ENCODE results near the gene AJM1.

The AJM1 gene

DNA sequence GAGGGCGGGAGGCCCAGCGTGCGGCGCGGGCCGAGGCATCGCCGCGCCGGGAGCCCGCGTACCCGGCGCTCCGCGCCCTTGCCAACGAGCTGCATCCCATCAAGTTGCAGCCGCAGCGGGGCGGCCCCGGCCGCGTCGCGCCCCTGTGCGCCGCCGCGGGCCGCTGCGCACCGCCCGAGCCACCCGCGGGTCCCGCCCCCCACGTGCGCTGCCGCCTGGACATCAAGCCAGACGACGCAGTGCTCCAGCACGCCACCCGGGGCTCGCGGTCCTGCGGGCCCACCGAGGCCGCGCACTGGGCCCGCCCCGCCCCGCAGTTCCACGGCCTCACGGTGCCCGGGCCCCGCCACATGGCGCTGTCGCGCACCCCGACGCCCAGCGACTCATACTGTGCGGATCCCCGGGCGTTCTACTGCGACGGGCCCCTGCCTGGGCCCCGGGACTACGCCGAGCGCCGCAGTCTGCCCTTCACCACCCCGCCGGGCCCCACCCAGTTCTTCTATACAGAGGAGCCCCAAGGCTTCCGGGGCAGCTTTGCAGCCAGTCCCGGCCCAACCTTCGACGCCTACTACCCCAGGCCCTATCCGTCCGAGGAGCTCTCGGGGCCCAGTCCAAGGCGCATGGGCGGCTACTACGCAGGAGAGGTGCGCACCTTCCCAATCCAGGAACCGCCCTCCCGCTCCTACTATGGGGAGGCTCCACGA, 2.6 kb downstream of the AJM1 start:
- DNase-seq (ENCODE audit: low read depth in 3 of 3) = no peak

DNA sequence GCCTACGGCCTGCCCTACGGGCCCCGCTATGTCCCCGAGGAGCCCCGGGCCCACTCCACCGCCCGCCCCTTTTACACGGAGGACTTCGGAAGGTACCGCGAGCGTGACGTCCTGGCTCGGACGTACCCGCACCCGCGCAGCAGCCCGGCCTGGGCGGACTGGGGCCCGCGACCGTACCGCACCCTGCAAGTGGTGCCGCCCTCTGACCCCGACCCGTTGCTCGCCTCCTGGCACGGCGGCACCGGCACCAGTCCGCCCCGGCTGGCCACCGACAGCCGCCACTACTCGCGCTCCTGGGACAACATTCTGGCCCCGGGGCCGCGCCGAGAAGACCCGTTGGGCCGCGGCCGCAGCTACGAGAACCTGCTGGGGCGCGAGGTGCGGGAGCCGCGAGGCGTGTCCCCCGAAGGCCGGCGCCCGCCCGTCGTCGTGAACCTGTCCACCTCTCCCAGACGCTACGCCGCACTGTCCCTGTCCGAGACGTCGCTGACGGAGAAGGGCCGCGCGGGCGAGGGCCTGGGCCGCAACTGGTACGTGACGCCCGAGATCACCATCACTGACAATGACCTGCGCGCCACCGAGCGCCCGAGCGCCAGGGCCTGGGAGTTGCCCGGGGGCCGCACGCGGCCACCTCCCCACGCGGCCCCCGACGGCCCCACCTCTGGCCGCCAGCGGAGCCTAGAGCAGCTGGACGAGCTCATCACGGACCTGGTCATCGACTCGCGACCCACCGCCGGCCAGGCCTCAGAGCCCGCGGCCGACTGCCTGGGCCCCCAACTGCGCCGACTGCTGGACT, 3.4 kb downstream of the AJM1 start:
- no peak for DNase-seq (ENCODE audit: low read depth in 3 of 3)

- DNase-seq (ENCODE audit: low read depth in 3 of 3) = peak in 2 of 3 experiments; percentile 20 to 38
These were observed 4.3 kb downstream of the AJM1 start for GRCh38 chr9:136846376-136847087.

GRCh38 chr9:136847088-136847825, 5.0 kb downstream of the AJM1 start:
- no peak for DNase-seq (ENCODE audit: low read depth in 3 of 3)

- peak in 2 of 3 experiments; percentile 47 to 51 for DNase-seq (ENCODE audit: low read depth in 3 of 3)
These were observed 5.6 kb downstream of the AJM1 start for GRCh38 chr9:136847826-136848392.

- DNase-seq (ENCODE audit: low read depth in 3 of 3) = no peak
These were observed 6.2 kb downstream of the AJM1 start for GRCh38 chr9:136848393-136849037.

GRCh38 chr9:136849038-136849959, 7.0 kb downstream of the AJM1 start, which contains the start of gene PHPT1:
PHPT1 (plus strand) TSS chr9:136849409; CDS start chr9:136849431, 22 bp downstream.
- peak; percentile 94 to 95 (median 94) for DNase-seq (ENCODE audit: low read depth in 3 of 3)

- no peak for DNase-seq (ENCODE audit: low read depth in 3 of 3)
These were observed 7.9 kb downstream of the AJM1 start for GRCh38 chr9:136849960-136850865.

DNA sequence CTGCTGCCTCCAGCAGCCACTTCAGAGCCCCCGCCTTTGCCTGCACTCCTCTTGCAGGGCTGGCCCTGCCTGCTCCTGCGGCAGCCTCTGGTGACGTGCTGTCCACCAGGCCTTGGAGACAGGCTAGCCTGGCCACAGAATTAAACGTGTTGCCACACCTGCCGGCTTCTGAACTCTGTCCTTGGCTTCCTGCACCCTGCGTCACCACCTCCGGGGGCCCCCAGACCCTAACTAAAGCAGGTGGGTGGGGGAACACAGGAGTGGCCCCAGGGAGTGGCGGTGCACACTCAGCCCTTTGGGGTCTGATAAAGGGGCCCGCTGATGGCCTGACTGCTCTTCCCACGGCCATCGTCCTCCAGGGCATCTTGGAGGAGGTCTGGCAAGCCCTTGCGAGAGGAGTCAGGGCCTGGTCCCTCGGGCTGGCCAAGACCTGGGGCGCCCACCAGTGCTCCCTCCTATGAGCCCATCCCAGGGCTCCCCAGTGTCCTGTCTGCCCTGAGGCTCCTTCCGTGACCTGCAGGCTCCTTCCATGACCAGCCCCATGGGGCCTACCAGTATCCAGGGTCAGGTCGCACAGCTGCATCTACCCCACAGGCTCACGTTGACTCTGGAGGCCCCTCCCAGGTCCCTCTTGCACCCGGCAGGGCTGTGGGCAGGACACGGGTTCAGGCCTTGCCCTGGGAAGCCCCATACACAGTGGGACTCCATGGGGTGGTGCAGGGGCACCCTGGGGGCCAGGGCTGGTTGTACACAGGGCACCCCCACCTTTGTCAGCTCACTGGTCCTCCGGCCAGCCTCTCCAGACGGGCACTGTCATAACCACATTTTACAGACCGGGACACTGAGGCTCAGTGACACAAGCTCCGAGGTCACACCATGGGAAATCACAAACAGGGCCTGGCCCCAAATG, 8.8 kb downstream of the AJM1 start:
- no peak for DNase-seq (ENCODE audit: low read depth in 3 of 3)

- no peak for DNase-seq (ENCODE audit: low read depth in 3 of 3)
These were observed 9.8 kb downstream of the AJM1 start, which contains the start of gene MAMDC4 for GRCh38 chr9:136851941-136852663. MAMDC4 (plus strand) TSS chr9:136852346; CDS start chr9:136852417, 71 bp downstream.

- no peak for DNase-seq (ENCODE audit: low read depth in 3 of 3)
These were observed 10.7 kb downstream of the AJM1 start for GRCh38 chr9:136852664-136853595.

DNA sequence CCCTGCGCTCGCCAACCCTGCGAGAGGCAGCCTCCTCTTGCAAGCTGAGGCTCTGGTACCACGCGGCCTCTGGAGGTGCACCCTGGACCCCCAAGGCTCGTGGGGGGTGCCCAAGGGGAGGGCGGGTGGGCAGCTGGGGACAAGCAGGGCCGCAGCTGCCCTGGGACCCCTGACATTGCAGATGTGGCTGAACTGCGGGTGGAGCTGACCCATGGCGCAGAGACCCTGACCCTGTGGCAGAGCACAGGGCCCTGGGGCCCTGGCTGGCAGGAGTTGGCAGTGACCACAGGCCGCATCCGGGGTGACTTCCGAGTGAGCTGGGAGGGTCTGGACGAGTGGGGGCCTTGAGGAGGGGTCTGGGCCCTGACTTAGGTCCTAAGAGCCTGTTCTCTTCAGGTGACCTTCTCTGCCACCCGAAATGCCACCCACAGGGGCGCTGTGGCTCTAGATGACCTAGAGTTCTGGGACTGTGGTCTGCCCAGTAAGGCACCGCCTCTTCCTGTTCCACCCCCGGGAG, 11.4 kb downstream of the AJM1 start:
- DNase-seq (ENCODE audit: low read depth in 3 of 3) = no peak

- DNase-seq (ENCODE audit: low read depth in 3 of 3) = no peak
These were observed 12.0 kb downstream of the AJM1 start for GRCh38 chr9:136854113-136854841.

GRCh38 chr9:136854842-136855460, 12.7 kb downstream of the AJM1 start:
- DNase-seq (ENCODE audit: low read depth in 3 of 3) = no peak
